GM23248 (cell line): ENCODE data around the gene LPP. TPM values are rescaled to one million over a fixed set of nuclear protein-coding genes. Genes with fewer than 3 reads are reported as not detected.

Source experiments
- DNase-seq: peaks from one replicate; pipeline ENCODE4 v3.0.0-alpha.2; 2015
- H2AFZ ChIP-seq: fragments of 200-600 bp; sonication (generic); 2 replicates; pipeline ENCODE4 v1.6.1; 2016; ENCODE audit warnings: antibody characterized with exemption
- H3F3A ChIP-seq: fragments of 200-600 bp; sonication (generic); 2 replicates; pipeline ENCODE4 v1.6.1; 2016; ENCODE audit warnings: mild to moderate bottlenecking, antibody characterized with exemption, mixed run types; ENCODE audit not compliant: insufficient read depth
- H3K27ac ChIP-seq: fragments of 200-600 bp; sonication (generic); 2 replicates; pipeline ENCODE4 v1.5.1; 2016; ENCODE audit warnings: mild to moderate bottlenecking
- H3K27me3 ChIP-seq: fragments of 200-600 bp; sonication (generic); replicated peaks from 2 replicates; pipeline ENCODE4 v1.6.1; 2016; ENCODE audit warnings: mild to moderate bottlenecking; ENCODE audit not compliant: insufficient read depth
- H3K36me3 ChIP-seq: fragments of 200-600 bp; sonication (generic); 2 replicates; pipeline ENCODE4 v1.6.1; 2016; ENCODE audit warnings: low read depth, mild to moderate bottlenecking
- H3K4me1 ChIP-seq: fragments of 200-600 bp; sonication (generic); 2 replicates; pipeline ENCODE4 v1.6.1; 2016; ENCODE audit warnings: mild to moderate bottlenecking; ENCODE audit not compliant: insufficient read depth
- H3K4me2 ChIP-seq: fragments of 200-600 bp; sonication (generic); one replicate; pipeline ENCODE4 v1.6.1; 2016; ENCODE audit warnings: mild to moderate bottlenecking; ENCODE audit not compliant: unreplicated experiment
- H3K4me3 ChIP-seq: fragments of 200-600 bp; sonication (generic); 2 replicates; pipeline ENCODE4 v1.5.1; 2016; ENCODE audit warnings: mild to moderate bottlenecking
- H3K79me2 ChIP-seq: fragments of 200-600 bp; sonication (generic); 2 replicates; pipeline ENCODE4 v1.6.1; 2016; ENCODE audit warnings: mild to moderate bottlenecking; ENCODE audit not compliant: insufficient read depth
- H3K9ac ChIP-seq: fragments of 200-600 bp; sonication (generic); 2 replicates; pipeline ENCODE4 v1.6.1; 2016; ENCODE audit warnings: mild to moderate bottlenecking
- H3K9me2 ChIP-seq: fragments of 200-600 bp; sonication (generic); 2 replicates; pipeline ENCODE4 v1.6.1; 2016; ENCODE audit warnings: mixed run types, mild to moderate bottlenecking, moderate library complexity; ENCODE audit not compliant: insufficient read depth
- H3K9me3 ChIP-seq: fragments of 200-600 bp; sonication (generic); one replicate; pipeline ENCODE4 v1.6.1; 2017; ENCODE audit warnings: low read depth
- H4K20me1 ChIP-seq: fragments of 200-600 bp; sonication (generic); 2 replicates; pipeline ENCODE4 v1.6.0; 2016; ENCODE audit not compliant: insufficient read depth
- EZH2 ChIP-seq: fragments of 200-600 bp; sonication (generic); IDR thresholded peaks from 2 replicates; pipeline ENCODE4 v1.6.1; 2018; ENCODE audit warnings: antibody characterized with exemption, mild to moderate bottlenecking; ENCODE audit not compliant: insufficient read depth, poor library complexity, severe bottlenecking
- EZH2phosphoT487 ChIP-seq: fragments of 200-600 bp; sonication (generic); IDR thresholded peaks from 2 replicates; pipeline ENCODE4 v1.6.1; 2018; ENCODE audit warnings: antibody characterized with exemption, moderate library complexity, mild to moderate bottlenecking, low read depth; ENCODE audit not compliant: insufficient read depth
- WGBS, 2 experiments: methylation state at CpG; one replicate each; pipeline ENCODE4 v1.1.6; 2015 to 2017; ENCODE audit warnings: low lambda C conversion rate in 2 of 2, low coverage in 1 of 2; ENCODE audit errors: missing lambda C conversion rate in 2 of 2; 5-methylcytosine and 5-hydroxymethylcytosine counted together
- in situ Hi-C: fragments of 300-500 bp; cut with MboI; formaldehyde crosslinking; loops from 2 replicates; pipeline ENCODE4 v1.15.0; 2020
- polyA plus RNA-seq: library from polyadenylated mRNA; unstranded; fragments of >200 nt; fragmentation: Nextera tagmentation; extraction: Ambion mirVana; gene quantifications from 2 replicates; pipeline ENCODE4 v1.2.1, GENCODE V29; 2016
- total RNA-seq: library from RNA; depleted of rRNA; stranded (reverse); fragments of >200 nt; shearing (Covaris generic); gene quantifications from 2 replicates; pipeline ENCODE4 v1.2.3, GENCODE V29; 2014

Gene LPP
- total and polyA plus RNA-seq, 2 experiments from 2014 or later: 42.8 to 61.7 TPM

DNA sequence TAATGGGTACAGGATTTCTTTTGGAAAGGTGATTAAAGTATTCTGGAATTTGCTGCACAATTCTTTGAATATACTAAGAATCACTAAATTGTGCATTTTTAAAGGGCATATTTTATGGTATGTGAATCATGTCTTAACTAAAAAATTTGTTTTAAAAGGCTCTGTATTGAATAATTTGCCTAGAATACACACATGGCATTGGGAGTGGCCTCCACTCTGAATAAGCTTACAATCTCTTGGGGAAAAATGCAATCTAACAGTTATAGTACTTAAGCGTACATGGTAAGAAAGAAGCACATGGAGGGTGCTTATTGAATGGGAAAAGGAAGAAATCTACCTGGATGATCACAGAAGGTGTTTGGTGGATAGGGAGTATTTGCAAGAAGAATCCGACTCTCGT lies 385.1 kb downstream of the LPP start:
- Histone ChIP-seq H4K20me1 (no peaks in the 10 kb centered on the region), H3K27ac (no peak overlapping the region), H3K4me3 (no peak overlapping the region), H3F3A (peaks cover 6% of the 10 kb centered on the region), H3K4me1 (peaks cover 13% of the 10 kb centered on the region), H3K27me3 (no peaks in the 10 kb centered on the region), H3K9ac (no peak overlapping the region), H3K79me2 (peaks cover 15% of the 10 kb centered on the region), H3K9me3 (no peaks in the 10 kb centered on the region), H3K9me2 (no peaks in the 10 kb centered on the region), H3K4me2 (no peak overlapping the region), H2AFZ (no peak overlapping the region), H3K36me3 (no peaks in the 10 kb centered on the region)
- TF ChIP-seq EZH2: no peak
- no peak for TF ChIP-seq EZH2phosphoT487
- in situ Hi-C loops: no loop called here
- DNase-seq: no peak
- 95 to 96% methylated on average over 3 of the region's 3 CpGs for WGBS, 2 experiments

DNA sequence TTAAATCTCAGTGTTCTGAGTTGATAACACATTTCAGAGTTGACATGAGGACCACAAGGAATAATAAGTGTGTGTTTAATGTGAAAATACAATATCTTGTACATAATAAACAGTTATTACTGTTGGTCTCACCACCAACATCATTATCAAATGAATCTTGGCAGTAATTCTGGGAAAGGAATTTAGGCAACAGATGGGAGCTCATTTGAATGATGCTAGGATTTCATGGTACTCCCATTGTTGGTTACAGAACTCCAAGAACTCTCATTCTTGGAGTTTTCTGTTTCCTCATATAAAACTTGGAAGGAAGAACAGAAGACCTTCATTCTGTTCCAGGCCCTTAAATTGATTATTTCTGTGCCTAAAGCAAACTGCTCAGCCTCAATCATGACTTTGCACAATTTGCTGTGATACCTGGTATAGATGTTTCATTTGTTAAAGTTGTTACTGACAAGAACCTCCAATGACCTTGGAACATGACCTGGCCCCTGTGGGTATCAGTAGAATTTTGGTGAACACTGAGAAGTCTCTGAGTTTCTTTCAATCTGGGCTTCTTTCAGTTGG lies 385.8 kb downstream of the LPP start:
- no peak for DNase-seq
- Histone ChIP-seq H3K27ac (no peak overlapping the region), H3K4me2 (no peak overlapping the region), H3F3A (no peaks in the 10 kb centered on the region; the same call in 1 of the 2 replicates), H3K9me3 (no peaks in the 10 kb centered on the region), H3K79me2 (peaks cover 10% of the 10 kb centered on the region; the same call in 1 of the 2 replicates), H3K9me2 (no peaks in the 10 kb centered on the region), H2AFZ (no peak overlapping the region), H3K4me3 (no peak overlapping the region), H4K20me1 (no peaks in the 10 kb centered on the region), H3K4me1 (peaks cover 7% of the 10 kb centered on the region), H3K9ac (no peak overlapping the region), H3K27me3 (no peaks in the 10 kb centered on the region), H3K36me3 (no peaks in the 10 kb centered on the region)
- in situ Hi-C loops: no loop called here
- no peak for TF ChIP-seq EZH2

DNA sequence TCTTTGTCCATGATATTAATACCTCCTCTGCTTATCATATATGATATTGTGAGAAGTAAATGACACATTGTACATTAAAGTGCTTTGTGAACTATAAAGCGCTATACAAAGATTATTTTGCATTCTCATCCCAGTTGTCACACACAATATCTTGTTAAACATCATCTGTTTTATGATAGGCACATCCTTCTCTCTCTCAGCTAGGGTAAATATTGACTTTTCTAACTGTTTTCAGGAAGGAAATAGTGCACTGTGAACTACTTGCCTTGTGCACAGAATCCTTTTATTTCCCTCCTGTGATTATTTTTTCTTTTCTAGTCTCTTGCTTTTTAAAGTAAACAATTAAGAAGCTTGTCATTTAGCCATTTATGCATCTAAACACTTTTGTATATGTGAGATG lies 388.2 kb downstream of the LPP start:
- Histone ChIP-seq H3K4me3 (no peak overlapping the region), H2AFZ (no peak overlapping the region), H3K9me3 (no peaks in the 10 kb centered on the region), H3K4me1 (peaks cover 6% of the 10 kb centered on the region), H3K27me3 (no peaks in the 10 kb centered on the region), H3K9ac (no peak overlapping the region), H3K79me2 (peaks cover 11% of the 10 kb centered on the region; the same call in 1 of the 2 replicates), H3K4me2 (no peak overlapping the region), H3K9me2 (no peaks in the 10 kb centered on the region), H4K20me1 (no peaks in the 10 kb centered on the region), H3K27ac (no peak overlapping the region), H3F3A (no peaks in the 10 kb centered on the region), H3K36me3 (no peaks in the 10 kb centered on the region)
- TF ChIP-seq EZH2phosphoT487 (no peak), EZH2 (no peak)
- no peak for DNase-seq
- 95 to 100% methylated on average over 1 of the region's 1 CpG for WGBS, 2 experiments
- in situ Hi-C loops: no loop called here

DNA sequence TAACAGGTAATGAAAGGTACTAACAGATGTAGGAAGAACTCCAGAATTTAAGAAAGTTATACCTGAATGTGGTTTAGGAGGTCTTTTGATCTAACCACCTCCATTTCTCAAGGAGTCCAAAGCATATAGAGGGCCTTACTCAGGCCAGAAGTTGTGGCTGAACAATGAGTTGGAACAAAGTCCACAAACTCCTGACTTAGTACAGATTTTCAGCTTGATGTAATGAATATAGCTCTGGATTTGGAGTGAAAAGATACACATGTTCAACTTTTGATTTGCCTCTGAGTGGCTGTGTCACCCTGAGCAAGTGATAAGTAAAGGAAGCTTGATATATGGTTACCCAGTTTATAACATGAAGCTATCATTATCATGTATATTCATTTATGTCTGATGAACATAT lies 390.1 kb downstream of the LPP start:
- Histone ChIP-seq H3K4me1 (peaks cover 9% of the 10 kb centered on the region), H2AFZ (no peak overlapping the region), H3K9ac (no peak overlapping the region), H3K79me2 (peaks cover 11% of the 10 kb centered on the region; the same call in 1 of the 2 replicates), H3K27me3 (no peaks in the 10 kb centered on the region), H4K20me1 (no peaks in the 10 kb centered on the region), H3K36me3 (no peaks in the 10 kb centered on the region), H3K4me3 (no peak overlapping the region), H3K27ac (no peak overlapping the region), H3K4me2 (no peak overlapping the region), H3K9me3 (no peaks in the 10 kb centered on the region), H3K9me2 (no peaks in the 10 kb centered on the region), H3F3A (no peaks in the 10 kb centered on the region)
- TF ChIP-seq EZH2: no peak
- TF ChIP-seq EZH2phosphoT487: no peak
- no peak for DNase-seq
- in situ Hi-C loops: no loop called here
